ENCODE data around the gene FBN1. TPM values are rescaled to one million over a fixed set of nuclear protein-coding genes. Genes with fewer than 3 reads are reported as not detected.

FBN1 gene
- total RNA-seq, 1 donor from 2014 or later: 54.0 TPM

GRCh38 chr15:48493763-48494225 lies 151.7 kb downstream of the FBN1 start:
- Mint-ChIP-seq H3K27ac (ENCODE audit: unreplicated experiment) (no peak overlapping the region), H3K36me3 (ENCODE audit: low read depth, unreplicated experiment) (no peaks in the 10 kb centered on the region), H3K4me1 (ENCODE audit: unreplicated experiment) (peaks cover 10% of the 10 kb centered on the region), H3K27me3 (ENCODE audit: unreplicated experiment) (no peaks in the 10 kb centered on the region), H3K4me3 (ENCODE audit: unreplicated experiment) (no peak overlapping the region), H3K9me3 (ENCODE audit: unreplicated experiment) (no peaks in the 10 kb centered on the region)
- DNase-seq (ENCODE audit: low spot score): no peak
- TF ChIP-seq, protein P1, sequence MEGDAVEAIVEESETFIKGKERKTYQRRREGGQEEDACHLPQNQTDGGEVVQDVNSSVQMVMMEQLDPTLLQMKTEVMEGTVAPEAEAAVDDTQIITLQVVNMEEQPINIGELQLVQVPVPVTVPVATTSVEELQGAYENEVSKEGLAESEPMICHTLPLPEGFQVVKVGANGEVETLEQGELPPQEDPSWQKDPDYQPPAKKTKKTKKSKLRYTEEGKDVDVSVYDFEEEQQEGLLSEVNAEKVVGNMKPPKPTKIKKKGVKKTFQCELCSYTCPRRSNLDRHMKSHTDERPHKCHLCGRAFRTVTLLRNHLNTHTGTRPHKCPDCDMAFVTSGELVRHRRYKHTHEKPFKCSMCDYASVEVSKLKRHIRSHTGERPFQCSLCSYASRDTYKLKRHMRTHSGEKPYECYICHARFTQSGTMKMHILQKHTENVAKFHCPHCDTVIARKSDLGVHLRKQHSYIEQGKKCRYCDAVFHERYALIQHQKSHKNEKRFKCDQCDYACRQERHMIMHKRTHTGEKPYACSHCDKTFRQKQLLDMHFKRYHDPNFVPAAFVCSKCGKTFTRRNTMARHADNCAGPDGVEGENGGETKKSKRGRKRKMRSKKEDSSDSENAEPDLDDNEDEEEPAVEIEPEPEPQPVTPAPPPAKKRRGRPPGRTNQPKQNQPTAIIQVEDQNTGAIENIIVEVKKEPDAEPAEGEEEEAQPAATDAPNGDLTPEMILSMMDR (IDR thresholded peaks at IDR 0.05; ENCODE audit: unreplicated experiment): no peak

GRCh38 chr15:48493084-48493762 lies 152.3 kb downstream of the FBN1 start:
- no peak for DNase-seq (ENCODE audit: low spot score)
- peaks cover 10% of the 10 kb centered on the region for H3K4me1 Mint-ChIP-seq (ENCODE audit: unreplicated experiment)
- H3K27me3 Mint-ChIP-seq (ENCODE audit: unreplicated experiment): no peaks in the 10 kb centered on the region
- H3K9me3 Mint-ChIP-seq (ENCODE audit: unreplicated experiment): no peaks in the 10 kb centered on the region
- no peak overlapping the region for H3K4me3 Mint-ChIP-seq (ENCODE audit: unreplicated experiment)
- TF ChIP-seq, protein P1 (IDR thresholded peaks at IDR 0.05; ENCODE audit: unreplicated experiment): no peak
- H3K36me3 Mint-ChIP-seq (ENCODE audit: low read depth, unreplicated experiment): peaks cover 2% of the 10 kb centered on the region
- no peak overlapping the region for H3K27ac Mint-ChIP-seq (ENCODE audit: unreplicated experiment)

DNA sequence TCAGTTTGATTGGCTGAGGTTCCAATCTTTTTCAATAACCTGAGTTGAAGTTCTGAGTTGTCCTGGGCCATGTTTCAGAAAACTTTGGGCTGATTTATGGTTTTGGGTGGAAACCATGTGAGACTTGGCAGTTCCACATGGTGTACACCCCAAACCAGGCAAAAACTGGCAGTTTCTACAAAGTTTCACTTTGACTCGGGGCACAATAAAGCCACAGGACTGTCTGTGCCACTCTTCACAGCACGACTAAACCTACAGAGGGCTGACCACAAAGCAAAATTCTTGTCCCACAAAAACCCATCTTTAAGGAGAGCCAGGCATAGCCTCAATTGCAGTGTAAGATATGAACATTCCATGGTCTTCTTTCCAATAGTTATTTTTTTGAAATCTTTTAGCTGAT lies 159.3 kb downstream of the FBN1 start:
- no peak overlapping the region for H3K4me3 Mint-ChIP-seq (ENCODE audit: unreplicated experiment)
- peaks cover 18% of the 10 kb centered on the region for H3K36me3 Mint-ChIP-seq (ENCODE audit: low read depth, unreplicated experiment)
- no peaks in the 10 kb centered on the region for H3K4me1 Mint-ChIP-seq (ENCODE audit: unreplicated experiment)
- DNase-seq (ENCODE audit: low spot score): no peak
- TF ChIP-seq, protein P1 (IDR thresholded peaks at IDR 0.05; ENCODE audit: unreplicated experiment): no peak
- H3K27ac Mint-ChIP-seq (ENCODE audit: unreplicated experiment): no peak overlapping the region
- H3K27me3 Mint-ChIP-seq (ENCODE audit: unreplicated experiment): no peaks in the 10 kb centered on the region
- no peaks in the 10 kb centered on the region for H3K9me3 Mint-ChIP-seq (ENCODE audit: unreplicated experiment)

DNA sequence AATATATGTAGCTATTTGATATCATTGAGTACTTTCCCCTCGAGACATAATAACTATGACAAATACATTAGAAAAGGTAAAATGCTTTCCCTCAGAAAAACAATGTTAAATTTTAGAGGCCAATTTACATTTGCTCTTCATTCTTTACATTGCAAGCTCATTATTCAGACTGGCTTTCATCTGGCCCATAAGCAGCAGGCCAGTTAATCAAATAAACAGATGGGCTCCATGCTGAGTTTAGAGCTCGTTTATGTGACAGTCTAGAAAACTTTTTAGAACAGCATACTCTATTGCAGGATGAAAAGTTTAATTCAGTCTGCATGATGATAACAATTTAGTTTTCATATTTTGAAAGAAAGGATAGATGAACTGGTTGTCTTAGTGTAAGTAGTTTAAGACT lies 163.7 kb downstream of the FBN1 start:
- Mint-ChIP-seq H3K4me3 (ENCODE audit: unreplicated experiment) (no peak overlapping the region), H3K27me3 (ENCODE audit: unreplicated experiment) (peaks cover 2% of the 10 kb centered on the region), H3K36me3 (ENCODE audit: low read depth, unreplicated experiment) (peaks cover 3% of the 10 kb centered on the region), H3K27ac (ENCODE audit: unreplicated experiment) (no peak overlapping the region), H3K4me1 (ENCODE audit: unreplicated experiment) (no peaks in the 10 kb centered on the region), H3K9me3 (ENCODE audit: unreplicated experiment) (no peaks in the 10 kb centered on the region)
- DNase-seq (ENCODE audit: low spot score): no peak
- TF ChIP-seq, protein P1 (IDR thresholded peaks at IDR 0.05; ENCODE audit: unreplicated experiment): no peak

- Mint-ChIP-seq H3K27me3 (ENCODE audit: unreplicated experiment) (peaks cover 2% of the 10 kb centered on the region), H3K36me3 (ENCODE audit: low read depth, unreplicated experiment) (no peaks in the 10 kb centered on the region), H3K4me3 (ENCODE audit: unreplicated experiment) (no peak overlapping the region), H3K27ac (ENCODE audit: unreplicated experiment) (no peak overlapping the region), H3K9me3 (ENCODE audit: unreplicated experiment) (no peaks in the 10 kb centered on the region), H3K4me1 (ENCODE audit: unreplicated experiment) (no peaks in the 10 kb centered on the region)
- TF ChIP-seq, protein P1 (IDR thresholded peaks at IDR 0.05; ENCODE audit: unreplicated experiment): no peak
- no peak for DNase-seq (ENCODE audit: low spot score)
These were observed 165.8 kb downstream of the FBN1 start for GRCh38 chr15:48479751-48480150.
